ENCODE results near the gene BACE2. TPM values are rescaled to one million over a fixed set of nuclear protein-coding genes. Genes with fewer than 3 reads are reported as not detected.

The BACE2 gene
- total and polyA plus RNA-seq, 2 donors (not counting 1 experiment from before 2014, with no cell fraction given), result 18.4 to 40.8 TPM

- CTCF ChIA-PET, result interaction anchor here (0.7 to 1.1 kb wide), 2 partner anchors 8 to 49 kb away, joined by 3 read pairs; no protein-coding TSS in a partner anchor
- 43% methylated on average over 19 of the region's 19 CpGs for WGBS (ENCODE audit: insufficient coverage)
- Histone ChIP-seq H3K79me2 (ENCODE audit: control insufficient read depth, insufficient read depth, low read length) (no peaks in the 10 kb centered on the region), H3K9ac (ENCODE audit: low read length) (no peak overlapping the region), H4K20me1 (ENCODE audit: control insufficient read depth, insufficient read depth, low read length, poor library complexity, severe bottlenecking) (no peaks in the 10 kb centered on the region), H3K4me2 (replicated peaks; ENCODE audit: low read depth, low read length, poor library complexity, severe bottlenecking) (no peak overlapping the region), H3K36me3 (replicated peaks in 1 of 2; ENCODE audit: control extremely low read depth in 1 of 2, control insufficient read depth in 1 of 2, extremely low read depth in 1 of 2, insufficient read depth in 2 of 2, low read length in 1 of 2) (no peaks in the 10 kb centered on the region), H3K27ac (ENCODE audit: low read length in 2 of 2) (no peak overlapping the region), H3K9me3 (ENCODE audit: control extremely low read depth in 1 of 3, control insufficient read depth in 2 of 3, insufficient read depth in 1 of 3, low read length in 2 of 3) (no peaks in the 10 kb centered on the region), H3K4me3 (ENCODE audit: control extremely low read depth in 1 of 5, extremely low read depth in 1 of 5, insufficient read depth in 1 of 5, low read depth in 2 of 5, low read length in 4 of 5) (no peak overlapping the region), H3K27me3 (replicated peaks in 1 of 4; ENCODE audit: control extremely low read depth in 1 of 4, control insufficient read depth in 3 of 4, insufficient read depth in 4 of 4, low read length in 3 of 4) (peaks cover 0 to under 1% (median 0%) of the 10 kb centered on the region in 4 experiments), H3K4me1 (ENCODE audit: control insufficient read depth in 2 of 2, insufficient read depth in 2 of 2, low read length in 2 of 2) (no peaks in the 10 kb centered on the region), H2AFZ (ENCODE audit: insufficient read depth, low read depth, low read length, poor library complexity, severe bottlenecking) (no peak overlapping the region)
- POLR2A ChIA-PET, result no interaction called here
- peaks cover 22% of the 10 kb centered on the region for H3K27me3 Mint-ChIP-seq
- H3K4me3 Mint-ChIP-seq, result no peak overlapping the region
- DNase-seq (peak; percentile 69), ATAC-seq (ENCODE audit: low read depth) (peak; percentile 21)
- H3K27ac Mint-ChIP-seq, result no peak overlapping the region
- peak; percentile 80 for TF ChIP-seq CTCF (IDR thresholded peaks at IDR 0.05)
- no peak for TF ChIP-seq EZH2 (IDR thresholded peaks at IDR 0.05; ENCODE audit: borderline replicate concordance, insufficient read depth, low read depth, low read length, poor library complexity, severe bottlenecking)
- H3K9me3 Mint-ChIP-seq (ENCODE audit: insufficient read depth), result no peaks in the 10 kb centered on the region
- no peaks in the 10 kb centered on the region for H3K4me1 Mint-ChIP-seq
- intact Hi-C loops (cut with micrococcal nuclease), result loop anchor here (5.0 kb wide), 1 partner anchor 340 kb away; no protein-coding TSS in a partner anchor
Measured at GRCh38 chr21:41121785-41122415, 46.1 kb upstream of the BACE2 start.

- TF ChIP-seq CTCF (IDR thresholded peaks at IDR 0.05), result no peak
- TF ChIP-seq EZH2 (IDR thresholded peaks at IDR 0.05; ENCODE audit: borderline replicate concordance, insufficient read depth, low read depth, low read length, poor library complexity, severe bottlenecking), result no peak
- Mint-ChIP-seq H3K27me3 (peaks cover 26% of the 10 kb centered on the region), H3K9me3 (ENCODE audit: insufficient read depth) (no peaks in the 10 kb centered on the region), H3K27ac (no peak overlapping the region), H3K4me1 (no peaks in the 10 kb centered on the region), H3K4me3 (no peak overlapping the region)
- POLR2A ChIA-PET, result no interaction called here
- Histone ChIP-seq H3K27me3 (replicated peaks in 1 of 4; ENCODE audit: control extremely low read depth in 1 of 4, control insufficient read depth in 3 of 4, insufficient read depth in 4 of 4, low read length in 3 of 4) (peaks cover 0 to 9% (median 4%) of the 10 kb centered on the region in 4 experiments), H2AFZ (ENCODE audit: insufficient read depth, low read depth, low read length, poor library complexity, severe bottlenecking) (no peak overlapping the region), H3K79me2 (ENCODE audit: control insufficient read depth, insufficient read depth, low read length) (no peaks in the 10 kb centered on the region), H3K36me3 (replicated peaks in 1 of 2; ENCODE audit: control extremely low read depth in 1 of 2, control insufficient read depth in 1 of 2, extremely low read depth in 1 of 2, insufficient read depth in 2 of 2, low read length in 1 of 2) (no peaks in the 10 kb centered on the region), H4K20me1 (ENCODE audit: control insufficient read depth, insufficient read depth, low read length, poor library complexity, severe bottlenecking) (no peaks in the 10 kb centered on the region), H3K9me3 (ENCODE audit: control extremely low read depth in 1 of 3, control insufficient read depth in 2 of 3, insufficient read depth in 1 of 3, low read length in 2 of 3) (peaks cover 0 to 4% (median 4%) of the 10 kb centered on the region in 3 donors), H3K27ac (ENCODE audit: low read length in 2 of 2) (no peak overlapping the region), H3K4me2 (replicated peaks; ENCODE audit: low read depth, low read length, poor library complexity, severe bottlenecking) (no peak overlapping the region), H3K4me1 (ENCODE audit: control insufficient read depth in 2 of 2, insufficient read depth in 2 of 2, low read length in 2 of 2) (no peaks in the 10 kb centered on the region), H3K9ac (ENCODE audit: low read length) (no peak overlapping the region), H3K4me3 (ENCODE audit: control extremely low read depth in 1 of 5, extremely low read depth in 1 of 5, insufficient read depth in 1 of 5, low read depth in 2 of 5, low read length in 4 of 5) (no peak overlapping the region)
- WGBS (ENCODE audit: insufficient coverage), result 97% methylated on average over 10 of the region's 13 CpGs
- ATAC-seq (ENCODE audit: low read depth) (no peak), DNase-seq (no peak)
- intact Hi-C loops (cut with micrococcal nuclease), result loop anchor here (5.0 kb wide), 1 partner anchor 338 kb away; no protein-coding TSS in a partner anchor
- CTCF ChIA-PET, result interaction anchor here (2.1 to 4.5 kb wide), 2 partner anchors 11 to 159 kb away, joined by 9 to 20 read pairs; no protein-coding TSS in a partner anchor
Measured at GRCh38 chr21:41124641-41125201, 43.2 kb upstream of the BACE2 start.
